ENCODE measurements around the gene APEH. TPM values are rescaled to one million over a fixed set of nuclear protein-coding genes. Genes with fewer than 3 reads are reported as not detected.

Gene APEH
- total RNA-seq, 4 donors from 2014 or later, result 48.2 to 75.5 (median 68.1) TPM

DNA sequence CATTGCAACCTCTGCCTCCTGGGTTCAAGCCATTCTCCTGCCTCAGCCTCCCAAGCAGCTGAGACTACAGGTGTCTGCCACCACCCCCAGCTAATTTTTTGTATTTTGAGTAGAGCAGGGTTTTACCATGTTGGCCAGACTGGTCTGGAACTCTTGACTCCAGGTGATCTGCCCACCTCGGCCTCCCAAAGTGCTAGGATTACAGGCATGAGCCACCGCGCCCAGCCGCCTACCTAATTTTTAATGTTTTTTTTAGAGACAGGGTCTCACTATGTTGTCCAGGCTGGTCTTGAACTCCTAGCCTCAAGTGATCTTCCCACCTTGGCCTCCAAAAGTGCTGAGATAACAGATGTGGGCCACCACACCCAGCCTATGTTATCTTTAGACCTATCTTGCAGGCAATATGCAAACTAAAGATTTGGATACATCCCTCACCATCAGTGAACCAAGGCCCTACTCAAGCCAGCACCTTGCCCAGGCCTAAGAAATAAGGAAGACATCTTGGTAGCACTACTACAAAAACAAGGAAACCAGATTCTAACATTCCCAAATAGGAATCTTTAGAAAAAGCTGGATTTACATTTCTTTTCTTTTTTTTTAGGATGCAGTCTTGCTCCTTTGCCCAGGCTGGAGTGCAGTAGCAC, 55.9 kb downstream of the APEH start:
- H3K27me3 ChIP-seq, result no peaks in the 10 kb centered on the region
- no peak for TF ChIP-seq POLR2AphosphoS5 (IDR thresholded peaks at IDR 0.05)
- no peak for TF ChIP-seq POLR2A (IDR thresholded peaks at IDR 0.05; ENCODE audit: low read depth)
- TF ChIP-seq, protein P1, sequence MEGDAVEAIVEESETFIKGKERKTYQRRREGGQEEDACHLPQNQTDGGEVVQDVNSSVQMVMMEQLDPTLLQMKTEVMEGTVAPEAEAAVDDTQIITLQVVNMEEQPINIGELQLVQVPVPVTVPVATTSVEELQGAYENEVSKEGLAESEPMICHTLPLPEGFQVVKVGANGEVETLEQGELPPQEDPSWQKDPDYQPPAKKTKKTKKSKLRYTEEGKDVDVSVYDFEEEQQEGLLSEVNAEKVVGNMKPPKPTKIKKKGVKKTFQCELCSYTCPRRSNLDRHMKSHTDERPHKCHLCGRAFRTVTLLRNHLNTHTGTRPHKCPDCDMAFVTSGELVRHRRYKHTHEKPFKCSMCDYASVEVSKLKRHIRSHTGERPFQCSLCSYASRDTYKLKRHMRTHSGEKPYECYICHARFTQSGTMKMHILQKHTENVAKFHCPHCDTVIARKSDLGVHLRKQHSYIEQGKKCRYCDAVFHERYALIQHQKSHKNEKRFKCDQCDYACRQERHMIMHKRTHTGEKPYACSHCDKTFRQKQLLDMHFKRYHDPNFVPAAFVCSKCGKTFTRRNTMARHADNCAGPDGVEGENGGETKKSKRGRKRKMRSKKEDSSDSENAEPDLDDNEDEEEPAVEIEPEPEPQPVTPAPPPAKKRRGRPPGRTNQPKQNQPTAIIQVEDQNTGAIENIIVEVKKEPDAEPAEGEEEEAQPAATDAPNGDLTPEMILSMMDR (IDR thresholded peaks at IDR 0.05), result no peak
- TF ChIP-seq EP300 (IDR thresholded peaks at IDR 0.05), result no peak
- no peak overlapping the region for H3K4me3 ChIP-seq
- H3K36me3 ChIP-seq, result peaks cover 40 to 99% (median 83%) of the 10 kb centered on the region in 4 donors
- no peak overlapping the region for H3K27ac ChIP-seq (replicated peaks in 1 of 4)
- no peak for DNase-seq (ENCODE audit: extremely low spot score)
- H3K4me1 ChIP-seq, result peaks cover under 1 to 5% (median 1%) of the 10 kb centered on the region in 4 donors
- intact Hi-C loops (cut with DNase I), result no loop called here
- no peaks in the 10 kb centered on the region for H3K9me3 ChIP-seq
- 97% methylated on average over 4 of the region's 4 CpGs for WGBS

DNA sequence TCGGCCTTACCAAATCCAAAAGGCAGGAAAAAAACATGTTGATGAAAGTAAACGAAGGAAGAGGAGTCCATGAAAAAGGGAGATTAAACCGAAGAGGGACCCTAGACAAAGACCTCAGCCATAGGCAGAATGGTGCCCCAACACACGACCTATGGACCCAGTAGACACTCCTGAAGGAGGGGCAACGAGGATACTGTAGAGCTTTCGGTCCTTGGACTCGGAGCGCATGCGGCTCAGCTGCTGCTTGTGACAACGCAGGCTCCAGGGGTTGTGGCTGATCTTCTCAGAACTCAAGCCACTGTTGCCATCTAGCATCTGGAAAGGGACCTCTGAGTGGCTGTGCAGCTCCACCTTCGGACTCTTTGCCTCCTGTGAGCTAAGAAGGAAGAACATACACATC, 58.4 kb downstream of the APEH start:
- no peak for TF ChIP-seq POLR2A (IDR thresholded peaks at IDR 0.05; ENCODE audit: low read depth)
- TF ChIP-seq EP300 (IDR thresholded peaks at IDR 0.05), result no peak
- TF ChIP-seq, protein P1 (IDR thresholded peaks at IDR 0.05), result no peak
- TF ChIP-seq POLR2AphosphoS5 (IDR thresholded peaks at IDR 0.05), result no peak
- WGBS, result 90% methylated on average over 10 of the region's 11 CpGs
- intact Hi-C loops (cut with DNase I), result no loop called here
- no peak overlapping the region for H3K4me3 ChIP-seq
- peaks cover 55 to 99% (median 80%) of the 10 kb centered on the region in 4 donors for H3K36me3 ChIP-seq
- no peak overlapping the region for H3K27ac ChIP-seq (replicated peaks in 1 of 4)
- H3K27me3 ChIP-seq, result no peaks in the 10 kb centered on the region
- H3K4me1 ChIP-seq, result no peaks in the 10 kb centered on the region
- DNase-seq (ENCODE audit: extremely low spot score), result no peak
- H3K9me3 ChIP-seq, result no peaks in the 10 kb centered on the region

DNA sequence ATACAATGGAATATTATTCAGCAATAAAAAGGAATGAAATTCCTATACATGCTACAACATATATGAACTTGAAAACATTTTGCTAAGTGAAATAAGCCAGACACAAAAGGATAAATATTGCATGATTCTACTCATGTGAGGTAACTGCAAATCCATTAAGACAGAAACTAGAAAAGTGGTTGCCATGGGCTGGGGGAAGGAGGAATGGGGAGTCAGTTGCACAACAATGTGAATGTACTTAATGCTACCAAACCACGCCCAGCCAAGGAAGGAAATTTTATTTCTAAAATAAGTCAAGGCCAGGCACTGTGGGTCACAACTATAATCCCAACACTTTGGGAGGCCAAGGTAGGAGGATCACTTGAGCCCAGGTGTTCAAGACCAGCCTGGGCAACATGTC, 59.4 kb downstream of the APEH start:
- no peak overlapping the region for H3K4me3 ChIP-seq
- intact Hi-C loops (cut with DNase I), result no loop called here
- DNase-seq (ENCODE audit: extremely low spot score), result no peak
- no peaks in the 10 kb centered on the region for H3K9me3 ChIP-seq
- no peak for TF ChIP-seq POLR2AphosphoS5 (IDR thresholded peaks at IDR 0.05)
- TF ChIP-seq EP300 (IDR thresholded peaks at IDR 0.05), result no peak
- TF ChIP-seq POLR2A (IDR thresholded peaks at IDR 0.05; ENCODE audit: low read depth), result no peak
- TF ChIP-seq, protein P1 (IDR thresholded peaks at IDR 0.05), result no peak
- H3K4me1 ChIP-seq, result no peaks in the 10 kb centered on the region
- peaks cover 53 to 99% (median 79%) of the 10 kb centered on the region in 4 donors for H3K36me3 ChIP-seq
- no peaks in the 10 kb centered on the region for H3K27me3 ChIP-seq
- whole genome bisulfite sequencing, result 86% methylated on average over 1 of the region's 1 CpG
- no peak overlapping the region for H3K27ac ChIP-seq (replicated peaks in 1 of 4)

Small RNA genes within 50 kb of the gene (small RNA-seq; reads per million reads assigned to genes)
- gene AMIGO3, result 0 reads per million in 3 donors

Other genes with a start within 250 kb of the APEH start
- gene NICN1, start 245.0 kb upstream of the APEH start, total RNA-seq, result 10 to 100 TPM in 1 of 4 donors, 1 to 10 TPM in 3; 4.5 to 11.4 (median 7.4) TPM
- gene DAG1, start 204.1 kb upstream of the APEH start, total RNA-seq, result 100 to 1,000 TPM in 3 of 4 donors, 10 to 100 TPM in 1; 89.3 to 190 (median 135) TPM
- 1 to 10 TPM in 1 of 4 donors, under 1 TPM in 3; 0.42 to 1.7 (median 0.78) TPM for gene BSN, start 119.9 kb upstream of the APEH start, total RNA-seq
- gene MST1, start 15.1 kb downstream of the APEH start, total RNA-seq, result 1 to 10 TPM; 1.7 to 4.7 (median 3.8) TPM
- gene RNF123, start 15.2 kb downstream of the APEH start, total RNA-seq, result 10 to 100 TPM; 23.4 to 36.2 (median 31.5) TPM
- 1 to 10 TPM in 2 of 4 donors, not detected in 2; 1.2 to 1.7 TPM for gene AMIGO3, start 45.3 kb downstream of the APEH start, total RNA-seq
- 10 to 100 TPM; 12.0 to 18.9 (median 17.6) TPM for gene GMPPB, start 49.6 kb downstream of the APEH start, total RNA-seq
- gene IP6K1, start 112.2 kb downstream of the APEH start, total RNA-seq, result 10 to 100 TPM; 33.2 to 63.4 (median 52.4) TPM
- gene CDHR4, start 125.5 kb downstream of the APEH start, total RNA-seq, result under 1 TPM in 1 of 4 donors, not detected in 3; 0.17 TPM
- 1 to 10 TPM; 3.3 to 5.8 (median 4.0) TPM for gene INKA1, start 128.9 kb downstream of the APEH start, total RNA-seq
- 10 to 100 TPM; 25.5 to 40.0 (median 31.4) TPM for gene UBA7, start 139.6 kb downstream of the APEH start, total RNA-seq
- 1 to 10 TPM in 2 of 4 donors, under 1 TPM in 1, not detected in 1; 0.84 to 1.4 (median 1.3) TPM for gene TRAIP, start 182.2 kb downstream of the APEH start, total RNA-seq
- gene CAMKV, start 195.6 kb downstream of the APEH start, total RNA-seq, result under 1 TPM in 1 of 4 donors, not detected in 3; 0.13 TPM
- 1 to 10 TPM; 1.7 to 6.6 (median 3.6) TPM for gene MST1R, start 229.5 kb downstream of the APEH start, total RNA-seq

All from esophagus muscularis mucosa (tissue), 4 donors.